ENCODE measurements around the gene TCF21. TPM values are rescaled to one million over a fixed set of nuclear protein-coding genes. Genes with fewer than 3 reads are reported as not detected.

TCF21 gene
- total and polyA plus RNA-seq, 10 of the 15 experiments (the other 5 are each of a cell fraction or from before 2014, with no cell fraction given) = 0.08 TPM; not detected in 9

DNA sequence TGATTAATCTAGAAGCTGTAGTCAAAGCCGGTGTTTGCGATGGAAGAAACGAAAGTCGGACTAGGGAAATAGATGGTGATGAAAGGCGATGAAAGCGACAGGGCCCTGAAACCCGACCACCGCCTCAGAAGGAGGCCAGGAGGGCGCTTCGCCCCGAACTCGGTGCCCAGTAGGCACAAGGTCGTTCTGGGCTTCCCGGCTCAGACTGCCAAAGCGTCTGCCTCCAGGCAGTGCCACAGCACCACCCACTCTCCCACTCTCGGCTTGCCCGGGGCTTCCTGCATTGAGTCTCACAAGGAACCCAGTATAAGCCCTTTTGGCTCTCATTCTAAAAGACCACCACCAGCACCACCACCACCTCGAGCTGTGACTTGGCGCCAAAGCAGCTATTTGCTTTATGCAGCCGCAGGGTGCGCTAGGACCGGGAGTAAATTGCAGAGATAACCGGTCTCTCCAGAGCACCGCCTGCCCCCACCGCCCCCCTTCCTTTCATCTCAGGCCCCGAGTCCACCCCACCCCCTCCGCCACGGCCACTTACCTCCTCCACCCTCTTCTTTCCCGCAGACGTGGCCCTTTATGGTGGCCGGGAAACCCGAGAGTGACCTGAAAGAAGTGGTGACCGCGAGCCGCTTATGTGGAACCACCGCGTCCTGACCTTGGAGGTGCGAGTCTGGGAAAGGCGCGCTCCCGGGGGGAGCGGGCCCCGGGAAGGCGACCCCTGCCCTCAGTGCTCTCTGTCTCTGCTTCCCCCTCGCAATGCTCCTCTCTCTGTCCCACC, 2.4 kb downstream of the TCF21 start:
- H3K9ac ChIP-seq (ENCODE audit: control insufficient read depth, insufficient read depth, low read length) = no peak overlapping the region
- no peaks in the 10 kb centered on the region for H4K20me1 ChIP-seq (ENCODE audit: control insufficient read depth, insufficient read depth)
- WGBS (ENCODE audit: insufficient coverage, insufficient replicate concordance, low lambda C conversion rate, missing lambda C conversion rate) = 8% methylated on average over 41 of the region's 45 CpGs
- no peaks in the 10 kb centered on the region for H3K4me1 ChIP-seq (ENCODE audit: control insufficient read depth, insufficient read depth, low read length)
- no peak for FAIRE-seq
- RAD21 ChIA-PET (ENCODE audit: unreplicated experiment) = no interaction called here
- SMC1A ChIA-PET (ENCODE audit: uncharacterized antibody, unreplicated experiment) = interaction anchor here (1.4 kb wide), 1 partner anchor 8 kb away, joined by 4 read pairs; no protein-coding TSS in a partner anchor
- H3K36me3 ChIP-seq (ENCODE audit: control insufficient read depth in 2 of 2, insufficient read depth in 2 of 2, low read length in 1 of 2) = no peaks in the 10 kb centered on the region
- no peaks in the 10 kb centered on the region for H3K79me2 ChIP-seq (ENCODE audit: control insufficient read depth, insufficient read depth, low read length)
- DNase-seq (ENCODE audit: low read depth, low spot score) = no peak
- TF ChIP-seq EZH2 (IDR thresholded peaks at IDR 0.05; ENCODE audit: borderline replicate concordance, control insufficient read depth, low read depth, low read length) (0 out of 2 replicates have a peak, but pooled peaks have one; percentile 60), TBL1XR1 (IDR thresholded peaks at IDR 0.05; ENCODE audit: low read depth, low read length) (no peak)
- BruUV-seq (replicated peaks) = no TSS peak
- CTCF ChIA-PET = interaction anchor here (1.0 to 1.7 kb wide), 2 partner anchors 24 to 25 kb away, joined by 3 to 6 read pairs; no protein-coding TSS in a partner anchor
- POLR2A ChIA-PET = no interaction called here
- no peak overlapping the region for H3K27ac ChIP-seq (ENCODE audit: control insufficient read depth, insufficient read depth)
- no peaks in the 10 kb centered on the region for H3K9me3 ChIP-seq (replicated peaks; ENCODE audit: control insufficient read depth, insufficient read depth, low read length)
- ATAC-seq = no peak
- intact Hi-C loops (cut with micrococcal nuclease; ENCODE audit: unreplicated experiment) = no loop called here
- no peak overlapping the region for H2AFZ ChIP-seq (ENCODE audit: control insufficient read depth, low read depth, low read length)
- peak overlapping the region; percentile 17; the same call in 1 of the 2 replicates for H3K4me2 ChIP-seq (ENCODE audit: control insufficient read depth, insufficient read depth)
- peaks cover 25 to 38% of the 10 kb centered on the region in 2 experiments for H3K27me3 ChIP-seq (replicated peaks in 1 of 2; ENCODE audit: control insufficient read depth in 2 of 2, insufficient read depth in 2 of 2, low read length in 1 of 2)
- H3K4me3 ChIP-seq = no peak overlapping the region; the same call in 1 of the 2 replicates
- in situ Hi-C loops (cut with MboI) = no loop called here

GRCh38 chr6:133891927-133892812, 3.3 kb downstream of the TCF21 start:
- peaks cover 25 to 38% of the 10 kb centered on the region in 2 experiments for H3K27me3 ChIP-seq (replicated peaks in 1 of 2; ENCODE audit: control insufficient read depth in 2 of 2, insufficient read depth in 2 of 2, low read length in 1 of 2)
- no peak overlapping the region for H3K4me2 ChIP-seq (ENCODE audit: control insufficient read depth, insufficient read depth)
- no peak for ATAC-seq
- no peaks in the 10 kb centered on the region for H3K36me3 ChIP-seq (ENCODE audit: control insufficient read depth in 2 of 2, insufficient read depth in 2 of 2, low read length in 1 of 2)
- in situ Hi-C loops (cut with MboI) = no loop called here
- H3K4me3 ChIP-seq = no peak overlapping the region
- no peak for TF ChIP-seq BACH1 (IDR thresholded peaks at IDR 0.05; ENCODE audit: borderline replicate concordance)
- no peak for TF ChIP-seq GABPA (IDR thresholded peaks at IDR 0.05; ENCODE audit: low read depth)
- no peak for TF ChIP-seq SPI1 (IDR thresholded peaks at IDR 0.05; ENCODE audit: borderline replicate concordance, insufficient read depth, low read depth, low read length)
- CTCF ChIA-PET = interaction anchor here (0.9 to 1.7 kb wide), 2 partner anchors 9 to 25 kb away, joined by 3 to 6 read pairs; no protein-coding TSS in a partner anchor
- POLR2A ChIA-PET = no interaction called here
- SMC1A ChIA-PET (ENCODE audit: uncharacterized antibody, unreplicated experiment) = interaction anchor here (1.0 to 1.4 kb wide), 4 partner anchors 9 to 214 kb away, joined by 3 to 4 read pairs (median 3); no protein-coding TSS in a partner anchor
- no peak overlapping the region for H2AFZ ChIP-seq (ENCODE audit: control insufficient read depth, low read depth, low read length)
- H3K9ac ChIP-seq (ENCODE audit: control insufficient read depth, insufficient read depth, low read length) = no peak overlapping the region
- FAIRE-seq = no peak
- RAD21 ChIA-PET (ENCODE audit: unreplicated experiment) = no interaction called here
- H3K27ac ChIP-seq (ENCODE audit: control insufficient read depth, insufficient read depth) = no peak overlapping the region
- no peaks in the 10 kb centered on the region for H3K79me2 ChIP-seq (ENCODE audit: control insufficient read depth, insufficient read depth, low read length)
- no peaks in the 10 kb centered on the region for H3K4me1 ChIP-seq (ENCODE audit: control insufficient read depth, insufficient read depth, low read length)
- no peaks in the 10 kb centered on the region for H3K9me3 ChIP-seq (replicated peaks; ENCODE audit: control insufficient read depth, insufficient read depth, low read length)
- H4K20me1 ChIP-seq (ENCODE audit: control insufficient read depth, insufficient read depth) = no peaks in the 10 kb centered on the region
- no TSS peak for BruUV-seq (replicated peaks)
- DNase-seq (ENCODE audit: low read depth, low spot score) = no peak
- 2% methylated on average over 12 of the region's 12 CpGs for WGBS (ENCODE audit: insufficient coverage, insufficient replicate concordance, low lambda C conversion rate, missing lambda C conversion rate)
- intact Hi-C loops (cut with micrococcal nuclease; ENCODE audit: unreplicated experiment) = no loop called here

Data from GM12878 (cell line).